ENCODE measurements around the gene CCDC146.

DNA sequence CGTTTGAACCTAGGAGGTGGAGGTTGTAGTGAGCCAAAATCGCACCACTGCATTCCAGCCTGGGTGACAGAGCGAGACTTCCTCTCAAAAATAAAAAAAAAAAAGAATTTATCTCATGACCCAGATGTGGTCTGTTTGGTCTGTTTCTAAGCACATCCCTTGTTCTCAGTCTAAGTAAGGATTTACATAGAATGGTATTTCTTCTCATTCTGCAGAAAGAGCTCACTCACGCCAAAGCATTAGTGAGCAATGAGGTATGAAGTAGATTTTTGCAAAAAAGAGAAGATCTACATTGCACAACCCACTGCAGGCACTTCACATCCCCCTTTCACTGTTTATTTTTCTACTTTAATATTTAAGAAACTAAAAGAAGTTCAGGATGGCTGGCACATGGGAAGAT is 153.7 kb downstream of the CCDC146 start:
- TF ChIP-seq, protein P1, sequence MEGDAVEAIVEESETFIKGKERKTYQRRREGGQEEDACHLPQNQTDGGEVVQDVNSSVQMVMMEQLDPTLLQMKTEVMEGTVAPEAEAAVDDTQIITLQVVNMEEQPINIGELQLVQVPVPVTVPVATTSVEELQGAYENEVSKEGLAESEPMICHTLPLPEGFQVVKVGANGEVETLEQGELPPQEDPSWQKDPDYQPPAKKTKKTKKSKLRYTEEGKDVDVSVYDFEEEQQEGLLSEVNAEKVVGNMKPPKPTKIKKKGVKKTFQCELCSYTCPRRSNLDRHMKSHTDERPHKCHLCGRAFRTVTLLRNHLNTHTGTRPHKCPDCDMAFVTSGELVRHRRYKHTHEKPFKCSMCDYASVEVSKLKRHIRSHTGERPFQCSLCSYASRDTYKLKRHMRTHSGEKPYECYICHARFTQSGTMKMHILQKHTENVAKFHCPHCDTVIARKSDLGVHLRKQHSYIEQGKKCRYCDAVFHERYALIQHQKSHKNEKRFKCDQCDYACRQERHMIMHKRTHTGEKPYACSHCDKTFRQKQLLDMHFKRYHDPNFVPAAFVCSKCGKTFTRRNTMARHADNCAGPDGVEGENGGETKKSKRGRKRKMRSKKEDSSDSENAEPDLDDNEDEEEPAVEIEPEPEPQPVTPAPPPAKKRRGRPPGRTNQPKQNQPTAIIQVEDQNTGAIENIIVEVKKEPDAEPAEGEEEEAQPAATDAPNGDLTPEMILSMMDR (IDR thresholded peaks at IDR 0.05; ENCODE audit: borderline replicate concordance, extremely low read depth, low read length, poor library complexity, severe bottlenecking): no peak
- no peak for TF ChIP-seq EZH2 (IDR thresholded peaks at IDR 0.05; ENCODE audit: borderline replicate concordance, low read depth, low read length, severe bottlenecking)
